DMS153 (cell line): ENCODE results near the gene CEP135.
"Not testable (repeated sequence)": the region's sequence is repeated elsewhere in the genome, so short reads cannot be mapped to it uniquely, and the experiment has no call there.

Experiments used
- DNase-seq: peaks from one replicate; lab custom pipeline; 2025; lab: John Stamatoyannopoulos, UW

Gene CEP135, protein sequence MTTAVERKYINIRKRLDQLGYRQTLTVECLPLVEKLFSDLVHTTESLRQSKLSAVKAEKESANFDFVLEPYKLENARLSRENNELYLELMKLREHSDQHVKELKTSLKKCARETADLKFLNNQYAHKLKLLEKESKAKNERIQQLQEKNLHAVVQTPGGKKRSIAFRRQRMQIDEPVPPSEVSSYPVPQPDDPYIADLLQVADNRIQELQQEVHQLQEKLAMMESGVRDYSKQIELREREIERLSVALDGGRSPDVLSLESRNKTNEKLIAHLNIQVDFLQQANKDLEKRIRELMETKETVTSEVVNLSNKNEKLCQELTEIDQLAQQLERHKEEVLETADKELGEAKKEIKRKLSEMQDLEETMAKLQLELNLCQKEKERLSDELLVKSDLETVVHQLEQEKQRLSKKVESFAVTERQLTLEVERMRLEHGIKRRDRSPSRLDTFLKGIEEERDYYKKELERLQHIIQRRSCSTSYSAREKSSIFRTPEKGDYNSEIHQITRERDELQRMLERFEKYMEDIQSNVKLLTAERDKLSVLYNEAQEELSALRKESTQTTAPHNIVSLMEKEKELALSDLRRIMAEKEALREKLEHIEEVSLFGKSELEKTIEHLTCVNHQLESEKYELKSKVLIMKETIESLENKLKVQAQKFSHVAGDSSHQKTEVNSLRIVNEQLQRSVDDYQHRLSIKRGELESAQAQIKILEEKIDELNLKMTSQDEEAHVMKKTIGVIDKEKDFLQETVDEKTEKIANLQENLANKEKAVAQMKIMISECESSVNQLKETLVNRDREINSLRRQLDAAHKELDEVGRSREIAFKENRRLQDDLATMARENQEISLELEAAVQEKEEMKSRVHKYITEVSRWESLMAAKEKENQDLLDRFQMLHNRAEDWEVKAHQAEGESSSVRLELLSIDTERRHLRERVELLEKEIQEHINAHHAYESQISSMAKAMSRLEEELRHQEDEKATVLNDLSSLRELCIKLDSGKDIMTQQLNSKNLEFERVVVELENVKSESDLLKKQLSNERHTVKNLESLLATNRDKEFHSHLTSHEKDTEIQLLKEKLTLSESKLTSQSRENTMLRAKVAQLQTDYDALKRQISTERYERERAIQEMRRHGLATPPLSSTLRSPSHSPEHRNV

DNA sequence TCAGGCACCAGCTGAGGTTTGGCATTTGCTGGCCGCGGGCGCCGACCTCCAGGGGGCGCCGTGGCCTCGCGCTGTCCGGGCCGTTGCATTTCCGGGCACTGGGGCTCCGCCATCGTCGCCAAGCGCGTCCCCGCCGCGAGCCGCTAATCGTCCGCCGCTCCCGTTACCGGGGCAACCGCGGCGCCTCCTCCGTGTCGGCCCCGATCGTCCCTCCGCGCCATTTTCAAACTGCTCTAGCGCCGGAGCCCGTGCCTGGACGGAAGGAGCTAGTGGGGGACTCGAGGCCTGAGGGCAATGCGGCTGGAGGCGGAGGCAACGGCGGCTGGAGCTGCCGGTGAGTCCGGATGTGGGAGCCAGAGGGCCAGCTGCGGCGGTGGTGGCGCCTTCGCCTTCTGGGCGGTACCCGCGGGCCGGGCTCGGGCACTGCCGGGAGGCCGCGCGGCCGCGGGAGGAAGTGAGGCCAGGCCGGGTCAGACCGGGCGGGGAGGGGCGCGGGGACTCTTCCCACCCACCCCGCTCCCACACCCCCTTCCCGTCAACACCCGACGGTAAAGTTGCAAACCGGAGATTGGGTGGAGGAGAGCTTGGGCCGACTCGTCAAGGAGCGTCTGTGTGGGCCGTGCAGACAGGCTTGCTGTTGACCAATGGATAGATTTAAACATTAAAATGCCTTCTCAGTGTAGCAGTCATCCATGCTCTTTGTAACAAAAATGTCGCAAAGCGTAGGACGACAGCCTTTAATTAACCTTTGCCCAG lies at the start of gene CEP135:
TSS of gene CEP135 (plus strand) at position 220 of the 756 bp plus-strand sequence. CDS start 3,186 bp downstream, outside the sequence.
- DNase-seq, result peak; percentile 85

DNA sequence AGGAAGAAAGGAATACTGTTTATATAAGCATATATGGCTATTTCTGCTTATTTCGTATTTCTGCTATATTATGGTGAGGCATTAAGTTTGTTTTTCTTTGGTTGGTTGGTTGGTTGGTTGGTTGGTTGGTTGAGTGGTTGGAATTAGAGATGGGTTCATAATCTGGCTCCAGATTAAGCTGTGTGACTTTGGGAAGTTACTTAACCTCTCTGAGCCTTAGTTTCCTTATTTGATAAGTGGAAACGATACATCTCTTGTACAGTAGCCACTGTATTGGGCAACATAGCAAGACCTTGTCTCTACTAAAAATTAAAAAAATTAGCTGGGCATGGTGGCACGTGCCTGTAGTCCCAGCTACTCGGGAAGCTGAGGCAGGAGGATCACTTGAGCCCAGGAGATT lies 46.1 kb upstream of the CEP135 start:
- no peak for DNase-seq

DNA sequence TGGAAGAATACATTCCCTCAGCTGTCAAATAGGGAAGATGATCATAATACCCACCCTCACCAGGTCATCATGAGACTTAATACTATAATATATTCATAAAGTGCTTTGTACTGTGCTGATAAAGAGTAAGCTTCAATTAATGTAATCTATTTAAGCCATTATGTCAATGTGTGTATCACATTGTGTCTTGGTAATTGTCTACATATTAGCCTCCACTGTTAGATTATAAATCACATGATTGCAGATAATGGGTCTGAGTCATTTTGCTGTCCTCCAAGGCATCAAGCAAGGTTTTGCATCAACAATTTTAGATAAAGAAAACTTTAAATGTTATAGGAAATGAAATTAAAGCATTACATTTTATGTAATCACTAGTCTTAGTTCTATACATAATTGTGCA lies 45.2 kb upstream of the CEP135 start:
- DNase-seq, result no peak

DNA sequence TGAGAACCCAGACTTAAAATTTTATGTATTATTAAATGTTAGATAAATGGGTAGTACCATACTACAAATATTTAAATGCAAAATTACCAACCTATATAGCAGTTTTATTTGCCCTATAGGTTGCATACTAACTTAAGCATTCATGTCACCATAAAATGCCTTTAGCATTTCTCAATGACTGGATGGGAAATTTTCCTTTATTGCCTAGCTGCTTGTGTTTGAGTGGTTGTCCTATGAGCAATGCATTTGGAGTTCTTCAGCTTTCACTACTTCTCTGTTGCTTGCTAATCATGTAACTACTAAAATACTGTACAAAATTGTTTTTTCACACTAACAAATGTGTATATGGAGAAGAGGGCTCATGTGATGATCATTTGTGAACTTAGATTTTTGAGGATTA lies 44.2 kb upstream of the CEP135 start:
- DNase-seq, result no peak

DNA sequence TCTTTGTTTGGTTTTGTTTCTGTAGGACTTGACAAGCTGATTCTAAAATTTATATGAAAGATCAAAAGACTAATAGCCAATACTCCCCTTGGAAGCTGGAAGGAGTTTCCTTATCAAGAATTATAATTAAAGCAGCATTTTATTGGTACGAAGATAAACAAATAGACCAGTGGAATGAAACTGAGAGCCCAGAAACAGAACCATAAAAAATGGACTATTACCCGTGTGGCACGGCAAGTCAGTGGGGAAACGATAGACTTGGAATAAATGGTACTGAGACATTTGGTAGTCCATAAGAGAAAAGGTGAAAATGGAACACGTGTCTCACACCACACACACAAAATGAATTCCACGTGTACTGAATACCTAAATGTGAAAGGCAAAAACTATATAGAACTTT lies 42.4 kb upstream of the CEP135 start:
- DNase-seq, result no peak

DNA sequence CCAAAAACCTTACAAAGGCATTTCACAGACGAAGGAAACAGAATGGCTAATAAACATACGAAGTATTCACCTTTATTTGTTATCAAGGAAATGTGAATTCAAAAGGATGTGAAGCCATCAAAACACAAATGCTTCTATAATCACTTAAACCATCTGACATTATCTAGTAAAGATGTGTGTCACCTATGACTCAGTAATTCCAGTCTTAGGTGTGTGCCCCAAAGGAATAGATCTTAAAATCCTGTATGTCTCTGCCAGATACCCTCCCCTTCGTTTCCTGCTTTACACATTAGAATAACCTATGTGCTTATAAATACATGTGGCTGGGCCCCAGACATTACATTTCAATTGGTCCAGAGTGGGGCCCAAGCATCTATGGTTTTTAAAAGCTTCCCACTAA lies 41.8 kb upstream of the CEP135 start:
- no peak for DNase-seq

DNA sequence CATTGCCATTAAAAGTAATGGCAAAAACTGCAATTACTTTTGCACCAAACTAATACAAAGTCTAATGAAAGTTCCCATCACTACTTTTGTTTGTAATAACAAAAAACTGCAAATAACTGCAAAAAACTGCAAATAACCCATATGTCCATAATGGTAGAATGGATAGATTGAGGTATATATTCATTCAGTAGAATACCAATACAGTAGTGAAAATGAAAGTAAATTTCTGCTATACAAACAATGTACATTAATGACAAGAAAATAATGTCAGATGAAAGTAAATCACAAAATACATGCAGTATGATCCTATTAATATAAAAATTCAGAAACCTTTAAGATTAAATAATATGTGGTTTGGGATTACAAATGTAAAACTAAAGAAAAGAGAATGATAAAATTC lies 41.3 kb upstream of the CEP135 start:
- no peak for DNase-seq

DNA sequence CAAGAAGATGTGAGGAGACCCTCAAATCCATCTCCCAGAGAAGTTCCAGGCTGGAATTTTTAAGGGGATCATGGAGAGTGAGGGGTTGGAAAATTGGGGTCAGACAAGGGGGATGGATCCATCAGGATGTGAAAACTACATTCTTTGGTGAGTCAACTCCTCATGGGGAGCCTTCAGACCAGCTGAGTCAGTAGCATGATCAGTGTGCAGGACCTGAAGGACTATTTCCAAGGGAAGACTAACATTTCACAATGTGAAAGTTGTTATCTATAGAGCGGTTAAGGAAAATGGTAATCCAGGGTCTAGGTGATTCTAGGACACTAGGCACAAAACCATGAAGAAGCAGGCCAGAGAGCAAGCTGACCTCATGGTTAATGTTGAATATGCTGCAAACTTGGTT lies 38.6 kb upstream of the CEP135 start:
- no peak for DNase-seq

DNA sequence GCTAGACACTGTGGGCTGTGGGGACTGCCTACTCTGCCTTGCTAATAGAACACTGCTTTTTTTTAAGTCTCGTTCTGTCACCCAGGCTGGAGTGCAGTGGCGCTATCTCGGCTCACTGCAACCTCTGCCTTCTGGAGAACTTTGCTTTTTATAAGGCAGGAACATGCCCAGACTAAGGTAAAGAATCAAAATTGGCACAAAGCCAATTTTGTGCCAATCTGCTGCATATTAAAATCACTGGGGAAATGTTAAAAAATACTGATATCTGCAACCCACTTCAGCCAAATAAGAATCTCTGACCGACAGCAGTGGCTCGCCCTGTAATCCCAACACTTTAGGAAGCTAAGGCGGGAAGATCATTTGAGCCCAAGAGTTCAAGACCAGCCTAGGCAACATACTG lies 36.5 kb upstream of the CEP135 start:
- no peak for DNase-seq

DNA sequence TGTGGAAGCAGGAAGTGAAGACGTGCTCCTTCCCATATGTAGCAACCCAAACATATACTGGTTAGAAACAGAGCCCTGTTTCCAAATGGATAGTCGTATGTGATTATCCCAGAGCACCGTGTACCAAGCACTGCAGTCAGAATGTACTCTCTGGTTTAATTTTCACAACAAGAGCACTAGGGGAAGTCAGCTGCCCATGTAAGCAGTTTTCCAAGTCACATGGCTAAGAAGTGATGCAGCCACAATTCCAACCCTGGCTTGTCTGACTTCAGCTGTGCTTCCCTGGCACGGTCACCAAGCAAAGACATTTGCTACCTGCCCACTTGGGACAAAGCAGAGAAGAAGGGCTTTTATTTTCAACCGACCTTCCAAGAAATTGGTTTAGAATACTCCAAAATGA lies 28.2 kb upstream of the CEP135 start:
- DNase-seq, result no peak

DNA sequence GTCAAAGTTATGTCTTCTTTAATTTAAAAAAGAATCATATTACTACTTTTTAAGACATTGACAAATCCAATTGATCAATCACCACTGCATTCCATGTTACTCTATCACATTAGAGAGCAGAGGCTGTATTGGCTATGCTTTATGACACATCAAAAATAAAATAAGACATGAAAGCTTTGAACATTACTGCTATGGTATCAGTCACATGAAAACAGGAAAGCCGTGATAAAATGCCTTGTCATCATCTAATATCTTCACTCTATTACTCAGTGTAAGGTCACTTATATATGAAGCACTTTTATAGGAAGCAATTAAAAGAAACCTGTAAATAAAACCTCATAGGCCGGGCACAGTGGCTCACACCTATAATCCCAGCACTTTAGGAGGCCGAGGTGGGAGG lies 27.7 kb upstream of the CEP135 start:
- no peak for DNase-seq

DNA sequence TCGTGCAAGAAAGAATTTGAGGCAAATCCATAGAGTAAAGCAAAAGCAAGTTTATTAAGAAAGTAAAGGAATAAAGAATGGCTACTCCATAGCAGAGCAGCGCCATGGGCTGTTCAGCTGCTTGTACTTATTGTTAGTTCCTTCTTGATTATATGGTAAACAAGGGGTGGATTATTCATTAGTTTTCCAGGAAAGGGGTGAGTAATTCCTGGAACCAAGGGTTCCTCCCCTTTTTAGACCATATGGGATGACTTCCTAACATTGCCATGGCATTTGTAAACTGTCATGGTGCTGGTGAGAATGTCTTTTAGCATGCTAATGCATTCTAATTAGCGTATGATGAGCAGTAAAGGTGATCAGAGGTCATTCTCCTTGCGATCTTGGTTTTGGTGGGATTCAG lies 23.5 kb upstream of the CEP135 start:
- no peak for DNase-seq

DNA sequence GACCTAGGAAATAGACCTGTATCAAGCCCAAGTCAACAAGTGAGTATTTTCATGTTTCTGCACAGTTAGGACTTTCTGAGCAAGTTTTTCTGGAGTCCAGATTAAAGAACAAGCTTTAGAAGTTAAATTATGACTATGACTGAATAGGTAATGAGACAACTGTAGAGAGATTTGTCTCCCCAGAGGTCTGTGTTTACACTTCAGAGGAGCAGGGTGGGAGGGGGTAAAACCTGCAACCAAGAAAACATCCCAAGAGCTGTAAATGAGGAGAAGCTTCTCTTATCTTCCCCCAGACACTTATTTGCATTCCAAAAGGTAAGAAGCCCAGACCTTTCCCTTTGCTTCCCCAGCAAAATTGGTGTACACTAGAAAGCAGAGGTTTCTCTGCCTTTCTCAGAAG lies 22.1 kb upstream of the CEP135 start:
- no peak for DNase-seq

DNA sequence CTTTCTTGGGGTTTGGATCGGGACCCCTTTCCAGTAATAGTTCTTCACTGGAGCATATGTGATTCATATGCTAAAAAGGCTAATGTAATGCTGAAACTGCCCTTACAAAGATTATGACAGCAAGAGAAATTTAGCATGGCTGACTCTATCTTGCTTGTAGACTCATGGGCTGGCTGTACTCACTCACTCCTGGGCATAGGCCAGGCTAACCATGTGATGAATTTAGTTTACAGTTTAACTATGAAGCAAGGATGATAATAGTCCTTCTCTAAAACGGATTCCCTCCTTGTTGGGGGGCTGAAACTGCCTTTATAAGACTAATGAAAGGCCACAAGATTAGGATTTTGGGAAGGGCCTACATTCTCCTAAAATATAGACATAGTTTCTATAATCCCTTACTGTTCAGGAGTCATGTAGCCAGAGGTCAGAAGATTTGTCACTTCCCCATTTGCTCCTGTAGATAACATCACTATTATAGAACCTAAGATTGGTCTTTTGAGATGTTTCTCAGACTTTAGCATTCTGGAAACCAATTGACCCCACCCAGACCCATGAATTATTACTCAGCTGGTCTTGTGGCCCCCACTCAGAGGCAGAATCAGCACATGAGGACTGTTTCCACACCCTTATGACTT lies 20.8 kb upstream of the CEP135 start:
- DNase-seq, result no peak

DNA sequence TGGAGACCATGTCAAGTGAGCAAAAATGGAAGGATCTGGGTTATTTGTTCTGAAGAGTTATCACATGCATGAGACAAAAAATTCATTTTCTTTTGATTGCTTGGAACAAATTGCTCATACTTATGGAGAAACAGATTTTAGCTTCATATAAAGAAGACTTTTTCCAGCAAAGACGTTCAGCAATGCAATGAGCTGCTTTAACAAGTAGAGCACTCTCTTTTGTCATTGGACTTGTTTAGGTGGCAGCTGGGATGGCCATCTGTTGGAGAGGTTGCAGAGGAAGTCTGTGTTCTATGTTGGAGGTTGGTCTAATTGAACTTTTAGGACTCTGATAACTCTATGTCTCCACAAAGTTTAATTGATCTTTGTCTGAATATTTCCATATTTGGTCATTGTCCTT lies 19.9 kb upstream of the CEP135 start:
- no peak for DNase-seq

DNA sequence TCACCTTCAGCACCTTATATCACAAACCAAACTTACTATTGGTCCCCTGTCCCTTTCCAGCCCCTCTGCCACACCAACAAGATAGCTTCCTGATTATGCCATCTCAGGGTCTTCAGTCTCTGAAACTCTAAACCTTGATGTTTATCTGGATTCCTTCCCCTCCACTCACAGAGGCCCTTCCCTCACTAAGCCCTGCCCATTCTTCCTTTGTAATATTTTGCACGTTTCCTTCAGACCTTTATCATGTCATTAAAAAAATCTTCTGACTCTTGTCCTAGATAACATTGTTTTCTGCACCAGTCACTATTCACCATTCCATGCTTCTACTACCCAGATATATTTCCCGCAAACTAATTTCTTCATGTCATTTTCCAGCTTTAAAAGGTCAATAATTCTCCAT lies 17.7 kb upstream of the CEP135 start:
- no peak for DNase-seq

DNA sequence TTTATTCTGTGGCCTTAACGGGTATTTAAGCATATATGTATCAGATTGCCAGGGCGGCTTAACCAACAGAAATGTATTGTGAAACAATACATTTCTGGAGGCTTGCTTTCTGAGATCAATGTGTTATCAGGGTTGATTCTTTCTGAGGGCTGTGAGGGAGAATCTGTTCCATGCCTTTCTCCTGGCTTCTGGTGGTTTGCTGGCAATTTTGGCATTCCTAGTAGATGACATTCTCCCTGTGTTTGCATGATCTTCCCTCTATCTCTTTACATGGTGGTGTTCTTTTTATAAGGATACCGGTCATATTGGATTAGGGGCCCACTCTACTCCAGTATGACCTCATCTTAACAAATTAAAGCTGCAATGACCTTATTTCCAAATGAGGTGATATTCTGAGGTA lies 16.9 kb upstream of the CEP135 start:
- DNase-seq, result no peak

DNA sequence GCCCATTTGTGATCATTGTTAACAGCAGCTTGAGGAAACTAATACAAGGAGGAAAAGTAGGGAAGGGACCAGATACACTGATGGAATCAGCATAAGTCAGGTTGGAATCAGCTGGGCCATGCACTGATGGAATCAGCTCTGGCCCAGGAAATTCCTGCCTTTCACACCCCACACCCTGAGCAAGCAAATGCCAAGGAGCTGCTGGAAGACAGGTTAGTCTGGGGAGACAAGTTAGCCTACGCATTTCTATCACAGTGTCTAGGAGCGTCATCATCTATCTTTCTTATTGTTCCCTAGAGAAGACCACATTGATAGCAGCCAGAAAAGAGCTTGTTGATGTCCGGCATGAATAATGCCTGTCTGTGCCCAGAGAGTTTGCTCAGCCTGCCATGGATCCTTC lies 16.2 kb upstream of the CEP135 start:
- DNase-seq, result no peak

DNA sequence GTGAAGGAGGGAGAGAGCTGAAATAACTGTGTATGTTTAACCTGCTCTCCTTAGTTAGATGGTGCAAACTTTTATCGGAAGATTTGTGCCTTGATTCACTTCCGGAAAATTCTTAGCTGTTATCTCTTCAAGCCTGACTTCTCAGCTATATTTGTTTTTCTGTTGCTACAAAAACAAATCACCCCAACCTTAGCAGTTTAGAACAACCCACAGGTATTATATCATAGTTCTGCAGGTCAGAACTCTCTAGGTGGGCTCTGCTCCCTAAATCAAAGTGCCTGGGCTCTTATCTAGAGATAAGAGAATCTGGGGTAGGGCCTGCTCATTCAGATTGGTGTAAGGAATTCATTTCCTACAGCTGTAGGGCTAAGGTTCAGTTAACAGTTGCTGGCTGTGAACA lies 15.1 kb upstream of the CEP135 start:
- no peak for DNase-seq

DNA sequence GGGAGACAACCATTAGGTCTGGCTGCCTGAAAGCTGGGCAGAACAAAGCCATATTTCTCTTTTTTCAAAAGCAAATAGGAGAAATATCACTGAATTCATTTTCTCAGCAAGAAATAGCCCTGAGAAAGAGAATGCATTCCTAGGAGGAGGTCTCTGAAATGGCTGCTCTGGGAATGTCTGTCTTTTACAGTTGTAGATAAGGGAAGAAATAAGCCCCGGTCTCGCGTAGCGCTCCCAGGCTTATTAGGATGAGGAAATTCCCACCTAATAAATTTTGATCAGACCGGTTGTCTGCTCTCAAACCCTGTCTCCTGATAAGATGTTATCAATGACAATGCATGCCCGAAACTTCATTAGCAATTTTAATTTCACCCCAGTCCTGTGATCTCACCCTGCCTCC lies 12.8 kb upstream of the CEP135 start:
- DNase-seq, result not testable (repeated sequence)

DNA sequence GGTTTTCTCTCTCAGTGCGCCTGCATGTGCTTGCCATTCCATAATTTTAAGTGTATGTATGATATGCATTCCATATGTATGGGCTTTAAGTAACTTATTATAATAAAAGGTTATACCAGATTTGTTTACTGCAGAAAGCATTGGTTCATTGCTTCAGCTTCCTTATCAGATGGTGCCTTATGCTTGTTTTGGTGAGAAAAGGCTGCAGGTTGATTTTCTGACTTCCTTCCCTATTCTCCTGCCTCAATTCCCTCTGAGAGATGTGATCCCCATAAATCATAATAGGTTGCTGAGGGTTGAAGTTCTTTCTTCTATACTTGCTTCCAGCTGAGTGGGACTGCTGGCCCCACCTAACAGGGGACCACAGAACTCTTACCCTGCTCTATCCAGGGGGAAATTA lies 10.3 kb upstream of the CEP135 start:
- no peak for DNase-seq

DNA sequence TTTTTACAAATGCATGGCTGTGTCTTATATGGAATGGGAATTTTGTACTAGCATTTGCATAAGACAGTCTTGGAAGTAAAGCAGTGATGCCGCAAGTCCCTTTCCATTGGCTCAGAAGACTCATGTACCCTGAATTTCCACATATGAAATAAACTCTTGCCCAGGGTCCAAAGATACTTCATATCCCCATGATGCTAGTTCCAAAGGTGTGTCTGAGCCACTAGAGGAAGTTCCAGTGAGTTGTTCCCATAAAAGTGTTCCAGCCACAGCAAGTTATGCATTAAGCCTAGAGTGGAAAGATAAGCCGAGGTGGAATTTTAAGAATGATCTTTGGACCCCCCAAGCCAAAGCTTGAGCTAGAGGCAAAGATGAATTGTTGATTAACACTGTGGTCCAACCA lies 9.3 kb upstream of the CEP135 start:
- DNase-seq, result no peak
